Measurements from ENCODE around the gene GRIN3B.
"Not testable (repeated sequence)": the region's sequence is repeated elsewhere in the genome, so short reads cannot be mapped to it uniquely, and the experiment has no call there.

The GRIN3B gene

GRCh38 chr19:1000095-1000494 lies at the start of gene GRIN3B:
GRIN3B (plus strand) TSS chr19:1000419; CDS start chr19:1000438, 19 bp downstream.
- peak; percentile 30 for DNase-seq (ENCODE audit: low read depth)

- DNase-seq (ENCODE audit: low read depth): no peak
Measured at GRCh38 chr19:952049-952679, 48.1 kb upstream of the GRIN3B start.

GRCh38 chr19:952680-953444 lies 47.4 kb upstream of the GRIN3B start:
- DNase-seq (ENCODE audit: low read depth): no peak

GRCh38 chr19:953445-954271 lies 46.6 kb upstream of the GRIN3B start:
- no peak for DNase-seq (ENCODE audit: low read depth)

- DNase-seq (ENCODE audit: low read depth): no peak
Measured at GRCh38 chr19:954272-954671, 45.9 kb upstream of the GRIN3B start.

- no peak for DNase-seq (ENCODE audit: low read depth)
Measured at GRCh38 chr19:954672-955494, 45.3 kb upstream of the GRIN3B start.

GRCh38 chr19:955803-956765 lies 44.1 kb upstream of the GRIN3B start:
- no peak for DNase-seq (ENCODE audit: low read depth)

GRCh38 chr19:956766-957440 lies 43.3 kb upstream of the GRIN3B start:
- no peak for DNase-seq (ENCODE audit: low read depth)

GRCh38 chr19:957578-957977 lies 42.6 kb upstream of the GRIN3B start:
- not testable (repeated sequence) for DNase-seq (ENCODE audit: low read depth)

GRCh38 chr19:958967-959855 lies 41.0 kb upstream of the GRIN3B start:
- DNase-seq (ENCODE audit: low read depth): no peak

GRCh38 chr19:960020-960419 lies 40.2 kb upstream of the GRIN3B start:
- DNase-seq (ENCODE audit: low read depth): no peak

- no peak for DNase-seq (ENCODE audit: low read depth)
Measured at GRCh38 chr19:960601-960938, 39.6 kb upstream of the GRIN3B start.

- DNase-seq (ENCODE audit: low read depth): no peak
Measured at GRCh38 chr19:961866-962620, 38.2 kb upstream of the GRIN3B start.

- DNase-seq (ENCODE audit: low read depth): no peak
Measured at GRCh38 chr19:962683-963400, 37.4 kb upstream of the GRIN3B start.

- DNase-seq (ENCODE audit: low read depth): no peak
Measured at GRCh38 chr19:963486-963951, 36.7 kb upstream of the GRIN3B start.

- DNase-seq (ENCODE audit: low read depth): no peak
Measured at GRCh38 chr19:964116-964520, 36.1 kb upstream of the GRIN3B start.
